A673 (cell line): Measurements from ENCODE around the gene RAPGEFL1.

Experiments
- EZH2 ChIP-seq: fragments of 200-600 bp; sonication (generic); IDR thresholded peaks from 2 replicates; pipeline ENCODE4 v1.6.1; 2017; ENCODE audit warnings: borderline replicate concordance, low read depth, mild to moderate bottlenecking, mixed read lengths, antibody characterized with exemption, low read length; ENCODE audit not compliant: poor library complexity, severe bottlenecking
- TF ChIP-seq, protein P1 (sequence below): fragments of 300-800, 200-600 bp; sonication (generic); conservative IDR thresholded peaks from 2 replicates; pipeline ENCODE4 v1.5.1; 2017; ENCODE audit warnings: low read depth, mild to moderate bottlenecking, antibody characterized with exemption, low read length, moderate library complexity, mixed read lengths

DNA sequence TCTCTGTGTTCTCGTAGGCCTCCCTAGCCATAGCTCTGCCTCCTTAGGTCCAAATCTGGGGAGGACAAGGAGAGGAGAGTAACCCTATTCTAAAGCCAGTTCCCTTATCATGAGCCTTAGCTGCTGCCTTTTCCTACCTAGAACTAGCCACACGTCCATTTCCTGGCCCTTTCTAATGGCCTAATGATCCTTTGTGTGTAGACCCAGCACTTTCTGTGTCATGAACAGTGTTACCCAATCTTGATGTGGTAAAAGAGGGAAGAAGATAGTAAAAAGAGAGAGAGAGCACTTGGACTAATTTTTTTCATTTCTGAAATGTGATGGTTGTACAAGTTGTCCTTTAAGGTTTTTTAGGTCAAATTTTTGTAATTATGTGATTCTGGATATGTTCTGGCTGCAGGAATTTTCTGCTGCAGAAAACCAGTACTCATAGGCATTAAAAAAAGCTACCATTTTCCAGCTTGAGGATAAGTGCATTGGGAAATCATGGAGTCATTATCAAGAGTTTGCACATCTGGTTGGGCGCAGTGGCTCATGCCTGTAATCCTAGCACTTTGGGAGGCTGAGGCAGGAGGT is 18.7 kb upstream of the RAPGEFL1 start:
- TF ChIP-seq, protein P1, sequence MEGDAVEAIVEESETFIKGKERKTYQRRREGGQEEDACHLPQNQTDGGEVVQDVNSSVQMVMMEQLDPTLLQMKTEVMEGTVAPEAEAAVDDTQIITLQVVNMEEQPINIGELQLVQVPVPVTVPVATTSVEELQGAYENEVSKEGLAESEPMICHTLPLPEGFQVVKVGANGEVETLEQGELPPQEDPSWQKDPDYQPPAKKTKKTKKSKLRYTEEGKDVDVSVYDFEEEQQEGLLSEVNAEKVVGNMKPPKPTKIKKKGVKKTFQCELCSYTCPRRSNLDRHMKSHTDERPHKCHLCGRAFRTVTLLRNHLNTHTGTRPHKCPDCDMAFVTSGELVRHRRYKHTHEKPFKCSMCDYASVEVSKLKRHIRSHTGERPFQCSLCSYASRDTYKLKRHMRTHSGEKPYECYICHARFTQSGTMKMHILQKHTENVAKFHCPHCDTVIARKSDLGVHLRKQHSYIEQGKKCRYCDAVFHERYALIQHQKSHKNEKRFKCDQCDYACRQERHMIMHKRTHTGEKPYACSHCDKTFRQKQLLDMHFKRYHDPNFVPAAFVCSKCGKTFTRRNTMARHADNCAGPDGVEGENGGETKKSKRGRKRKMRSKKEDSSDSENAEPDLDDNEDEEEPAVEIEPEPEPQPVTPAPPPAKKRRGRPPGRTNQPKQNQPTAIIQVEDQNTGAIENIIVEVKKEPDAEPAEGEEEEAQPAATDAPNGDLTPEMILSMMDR: no peak
- no peak for TF ChIP-seq EZH2
